Endothelial cell of umbilical vein (primary cell): ENCODE data around the gene CD163L1. TPM values are rescaled to one million over a fixed set of nuclear protein-coding genes. Genes with fewer than 3 reads are reported as not detected.

Experiments used
- BruUV-seq: library from RNA; stranded (reverse); fragments of 400-500 nt; replicated peaks from 2 replicates; lab custom pipeline; 2021; lab: Mats Ljungman, UMichigan
- CTCF ChIA-PET: fragments of 300-600, 350-600 bp; sonication (Branson Sonifier 250); formaldehyde crosslinking; loops from one replicate; lab custom pipeline; 2021; ENCODE audit warnings: antibody characterized with exemption, inconsistent platforms; lab: Charles Lee
- POLR2A ChIA-PET: fragments of 300-600, 350-600 bp; sonication (Branson Sonifier 250); formaldehyde crosslinking; loops from one replicate; lab custom pipeline; 2021; ENCODE audit warnings: antibody characterized with exemption, inconsistent platforms; lab: Charles Lee
- DNase-seq: peaks from one replicate; pipeline ENCODE4 v3.0.0-alpha.2; 2011; ENCODE audit warnings: low read depth, low spot score
- FAIRE-seq: peaks from 2 replicates; lab custom pipeline; 2011; peaks lifted over from hg19 to GRCh38; lab: Jason Lieb, UNC
- H2AFZ ChIP-seq: 2 replicates; pipeline ENCODE4 v1.6.0; 2012; ENCODE audit warnings: low read depth, low read length, control low read depth, inconsistent platforms
- H3K27ac ChIP-seq: 2 replicates; pipeline ENCODE4 v1.5.1; 2011; ENCODE audit warnings: low read depth, mild to moderate bottlenecking, control low read depth, low read length, moderate library complexity; ENCODE audit not compliant: insufficient read depth
- H3K27me3 ChIP-seq, 2 experiments: 2 replicates each; pipeline versions ENCODE4 v1.6.0 to v1.6.1; 2011; ENCODE audit warnings: low read length in 2 of 2, mixed read lengths in 1 of 2; ENCODE audit not compliant: control insufficient read depth in 2 of 2, insufficient read depth in 2 of 2
- H3K36me3 ChIP-seq, 2 experiments: 2 replicates in 1 of 2; 3 replicates in 1 of 2; pipeline ENCODE4 v1.5.1; 2011; ENCODE audit warnings: low read length in 2 of 2, mild to moderate bottlenecking in 1 of 2, moderate library complexity in 1 of 2; ENCODE audit not compliant: control insufficient read depth in 2 of 2, insufficient read depth in 2 of 2; ENCODE audit errors: extremely low read depth in 1 of 2
- H3K4me1 ChIP-seq: 3 replicates; pipeline ENCODE4 v1.5.1; 2011; ENCODE audit warnings: mild to moderate bottlenecking, low read length; ENCODE audit not compliant: control insufficient read depth, insufficient read depth; ENCODE audit errors: extremely low read depth
- H3K4me2 ChIP-seq: 2 replicates; pipeline ENCODE4 v1.6.1; 2011; ENCODE audit warnings: low read length, control low read depth, mixed read lengths; ENCODE audit not compliant: insufficient read depth
- H3K4me3 ChIP-seq, 3 experiments: fragments of 200-600 bp in 1 of 3; sonication (generic), shearing (Covaris generic) in 1 of 3; replicated peaks in 1 of 3; 2 replicates each; pipeline ENCODE4 v1.5.1; 2011 to 2016; ENCODE audit warnings: control low read depth in 3 of 3, low read length in 3 of 3, mild to moderate bottlenecking in 2 of 3, inconsistent platforms in 1 of 3, low read depth in 1 of 3, moderate library complexity in 1 of 3; ENCODE audit not compliant: insufficient read depth in 1 of 3
- H3K79me2 ChIP-seq: 2 replicates; pipeline ENCODE4 v1.6.0; 2012; ENCODE audit warnings: low read length, inconsistent platforms; ENCODE audit not compliant: control insufficient read depth, insufficient read depth
- H3K9ac ChIP-seq: replicated peaks from 2 replicates; pipeline ENCODE3; 2011; ENCODE audit warnings: low read length, control low read depth; ENCODE audit not compliant: insufficient read depth; ENCODE audit errors: extremely low read depth
- H3K9me1 ChIP-seq: replicated peaks from 3 replicates; pipeline ENCODE4 v1.6.0; 2011; ENCODE audit warnings: mild to moderate bottlenecking, low read length; ENCODE audit not compliant: control insufficient read depth, insufficient read depth; ENCODE audit errors: extremely low read depth
- H3K9me3 ChIP-seq: replicated peaks from 2 replicates; pipeline ENCODE4 v1.5.1; 2012; ENCODE audit warnings: low read length, inconsistent platforms; ENCODE audit not compliant: control insufficient read depth, insufficient read depth
- H4K20me1 ChIP-seq: replicated peaks from 2 replicates; pipeline ENCODE3; 2011; ENCODE audit warnings: mild to moderate bottlenecking, low read length; ENCODE audit not compliant: control insufficient read depth, insufficient read depth; ENCODE audit errors: extremely low read depth
- CTCF ChIP-seq, 2 donors: IDR thresholded peaks; 1 replicate in 1 of 2; 2 replicates in 1 of 2; pipeline ENCODE4 v1.5.1; 2011; ENCODE audit warnings: low read length in 2 of 2, mild to moderate bottlenecking in 2 of 2, moderate library complexity in 2 of 2, control low read depth in 1 of 2, inconsistent platforms in 1 of 2, low read depth in 1 of 2; ENCODE audit not compliant: insufficient read depth in 1 of 2; ENCODE audit errors: extremely low read depth in 1 of 2
- EZH2 ChIP-seq: IDR thresholded peaks from 2 replicates; pipeline ENCODE4 v1.6.1; 2012; ENCODE audit warnings: borderline replicate concordance, low read depth, mild to moderate bottlenecking, moderate library complexity, low read length, inconsistent platforms; ENCODE audit not compliant: severe bottlenecking
- FOS ChIP-seq: IDR thresholded peaks from 2 replicates; pipeline ENCODE4 v1.6.1; 2011; ENCODE audit warnings: mild to moderate bottlenecking, low read length, moderate library complexity, borderline replicate concordance; ENCODE audit not compliant: insufficient read depth
- GATA2 ChIP-seq: IDR thresholded peaks from 2 replicates; pipeline ENCODE4 v1.7.0; 2011; ENCODE audit warnings: low read depth, mild to moderate bottlenecking, moderate library complexity, mixed read lengths, low read length; ENCODE audit not compliant: insufficient read length, insufficient read depth
- JUN ChIP-seq: IDR thresholded peaks from 2 replicates; pipeline ENCODE4 v1.6.1; 2011; ENCODE audit warnings: borderline replicate concordance, low read depth; ENCODE audit not compliant: insufficient read length, insufficient read depth
- MAX ChIP-seq: IDR thresholded peaks from 2 replicates; pipeline ENCODE4 v1.6.1; 2011; ENCODE audit not compliant: insufficient read depth, insufficient read length
- MYC ChIP-seq: IDR thresholded peaks from one replicate; pipeline ENCODE4 v1.6.1; 2011; ENCODE audit warnings: mild to moderate bottlenecking, low read depth, low read length
- POLR2A ChIP-seq: IDR thresholded peaks from 2 replicates; pipeline ENCODE4 v1.6.1; 2012; ENCODE audit warnings: low read depth, mild to moderate bottlenecking, control low read depth, low read length
- POLR2AphosphoS5 ChIP-seq: IDR thresholded peaks from 2 replicates; pipeline ENCODE4 v1.6.1; 2012; ENCODE audit warnings: low read depth, mild to moderate bottlenecking, control low read depth, low read length, moderate library complexity; ENCODE audit not compliant: insufficient read depth
- dilution Hi-C: fragments of 300-500 bp; cut with MboI; formaldehyde crosslinking; loops from one replicate; pipeline ENCODE4 v1.15.0; 2019; ENCODE audit warnings: low sequenced_read_pairs; ENCODE audit not compliant: extremely low pct_ligation_motif_present
- intact Hi-C: fragments of 100-400 bp; cut with micrococcal nuclease; formaldehyde crosslinking; loops from one replicate; pipeline ENCODE4 v1.10.0; 2022
- polyA plus RNA-seq, 4 experiments: library from polyadenylated mRNA; depleted of rRNA in 3 of 4; stranded (reverse) in 3 of 4; unstranded in 1 of 4; fragments of >200 nt; gene quantifications; 2 replicates each; pipeline versions ENCODE4 v1.2.1 to v1.2.3, GENCODE V29; 2011 to 2012; ENCODE audit warnings: missing spikeins in 1 of 4
- total RNA-seq: library from RNA; stranded (reverse); gene quantifications from 2 replicates; pipeline ENCODE4 v1.2.3, GENCODE V29; 2021

CD163L1 gene
- total and polyA plus RNA-seq, 2 donors (not counting 3 experiments of a cell fraction or from before 2014, with no cell fraction given): 2.8 to 7.5 TPM

GRCh38 chr12:7324176-7324575, 119.8 kb downstream of the CD163L1 start:
- no peak for TF ChIP-seq MYC
- TF ChIP-seq POLR2AphosphoS5: no peak
- TF ChIP-seq EZH2: no peak
- no peak for TF ChIP-seq JUN
- TF ChIP-seq POLR2A: no peak
- TF ChIP-seq MAX: no peak
- no peak for TF ChIP-seq CTCF (IDR thresholded peaks at IDR 0.05; ENCODE audit: extremely low read depth in 1 of 2, insufficient read depth in 1 of 2, low read depth in 1 of 2, low read length in 2 of 2)
- TF ChIP-seq GATA2: no peak
- no peak for TF ChIP-seq FOS
- ChIA-PET CTCF (no interaction called here), POLR2A (no interaction called here)
- Histone ChIP-seq H2AFZ (no peak overlapping the region), H3K9ac (no peak overlapping the region), H3K27ac (no peak overlapping the region), H3K4me1 (no peaks in the 10 kb centered on the region), H3K9me3 (no peaks in the 10 kb centered on the region), H3K27me3 (peaks cover 0 to 17% of the 10 kb centered on the region in 2 experiments), H3K4me2 (no peak overlapping the region), H3K79me2 (no peaks in the 10 kb centered on the region), H3K9me1 (no peaks in the 10 kb centered on the region), H3K4me3 (no peak overlapping the region), H3K36me3 (no peaks in the 10 kb centered on the region), H4K20me1 (no peaks in the 10 kb centered on the region)
- no peak for DNase-seq
- intact Hi-C loops (no loop called here), dilution Hi-C loops (no loop called here)
- no peak for FAIRE-seq
- no TSS peak for BruUV-seq
